Measurements from ENCODE around the gene SPG7.
"Not testable (repeated sequence)": the region's sequence is repeated elsewhere in the genome, so short reads cannot be mapped to it uniquely, and the experiment has no call there.

The SPG7 gene

DNA sequence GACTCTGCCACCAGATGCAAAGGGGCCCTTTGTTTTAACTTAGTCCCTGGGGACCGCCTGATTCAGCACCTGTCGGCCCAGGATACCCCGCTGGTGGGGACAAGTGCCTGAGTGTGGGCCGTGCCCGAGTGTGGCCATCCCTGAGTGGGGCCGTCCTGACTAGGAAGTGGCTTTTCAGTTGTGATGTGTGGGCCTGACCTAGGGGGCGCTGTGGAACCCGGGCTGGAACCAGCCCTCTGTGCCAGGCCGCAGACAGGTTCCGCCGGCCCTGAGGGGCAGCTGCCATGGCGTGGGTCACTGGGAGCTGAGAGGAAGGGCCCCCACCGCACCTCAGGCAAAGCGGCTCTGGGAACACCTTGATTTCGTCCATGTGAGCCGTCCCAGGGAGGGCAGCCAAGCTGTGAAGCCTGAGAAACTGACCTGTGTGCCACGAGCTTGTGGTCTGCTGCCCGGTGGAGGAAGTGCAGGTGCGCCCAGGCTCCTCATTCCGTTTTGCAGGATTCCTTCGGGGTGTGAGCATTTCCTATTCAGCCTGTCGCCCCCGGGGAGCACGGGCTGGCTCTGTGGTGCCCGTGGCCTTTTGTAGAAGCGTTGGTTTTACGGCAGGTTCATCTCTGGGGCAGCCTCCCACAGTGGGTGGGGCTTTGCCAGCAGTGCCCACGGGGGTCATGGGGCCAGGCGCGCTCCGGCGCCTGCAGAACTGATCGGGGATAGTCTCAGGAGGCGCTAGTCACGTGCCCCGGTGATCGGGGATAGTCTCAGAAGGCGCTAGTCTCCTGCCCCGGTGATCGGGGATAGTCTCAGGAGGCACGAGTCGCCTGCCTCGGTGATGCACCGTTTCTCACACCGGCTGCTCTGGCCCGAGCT lies 57.5 kb downstream of the SPG7 start:
- DNase-seq: peak; percentile 55

DNA sequence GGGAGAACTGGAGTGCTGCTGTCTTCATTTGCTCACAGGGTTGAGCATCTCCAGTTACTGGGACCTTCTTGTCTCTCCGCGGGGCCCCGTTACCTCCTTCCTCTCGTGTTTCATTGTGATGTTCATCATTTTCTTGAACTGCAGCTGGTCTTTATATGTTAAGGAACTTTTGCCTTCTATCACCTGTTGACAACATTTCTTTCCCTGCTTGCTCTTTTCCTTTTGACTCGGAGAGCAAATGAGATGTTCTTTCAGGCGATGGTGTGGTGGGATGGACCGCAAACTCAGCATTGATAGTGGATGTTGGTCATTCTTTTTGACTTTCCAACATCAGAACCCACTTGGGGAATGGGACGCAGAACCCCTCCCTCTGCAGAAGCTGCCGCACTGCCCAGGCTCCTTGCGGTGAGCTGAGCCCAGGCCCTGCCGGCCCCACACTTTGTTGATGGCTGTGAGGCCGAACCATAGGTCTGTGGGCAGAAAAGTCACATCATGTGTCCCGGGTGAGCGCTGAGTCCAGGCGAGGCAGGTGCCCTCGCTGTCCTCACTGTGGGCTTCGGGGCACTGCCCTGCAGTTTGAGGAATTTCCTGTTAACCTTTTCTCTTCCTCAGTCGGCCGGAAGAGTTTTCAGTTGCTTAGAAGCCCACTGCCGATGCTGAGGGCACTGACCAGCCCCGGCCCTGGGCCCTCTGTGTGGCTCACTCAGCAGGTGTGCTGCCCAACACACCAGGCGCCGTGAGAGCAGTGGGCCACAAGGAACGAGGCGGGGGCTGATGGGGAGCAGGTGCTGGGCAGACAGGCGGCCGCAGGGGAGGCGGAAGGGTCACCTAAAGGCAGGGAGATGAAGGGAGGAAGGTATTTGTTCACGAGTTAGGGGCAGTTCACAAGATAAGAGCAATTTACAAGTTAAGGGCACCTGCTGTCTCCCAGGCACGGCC lies 59.7 kb downstream of the SPG7 start:
- no peak for DNase-seq

DNA sequence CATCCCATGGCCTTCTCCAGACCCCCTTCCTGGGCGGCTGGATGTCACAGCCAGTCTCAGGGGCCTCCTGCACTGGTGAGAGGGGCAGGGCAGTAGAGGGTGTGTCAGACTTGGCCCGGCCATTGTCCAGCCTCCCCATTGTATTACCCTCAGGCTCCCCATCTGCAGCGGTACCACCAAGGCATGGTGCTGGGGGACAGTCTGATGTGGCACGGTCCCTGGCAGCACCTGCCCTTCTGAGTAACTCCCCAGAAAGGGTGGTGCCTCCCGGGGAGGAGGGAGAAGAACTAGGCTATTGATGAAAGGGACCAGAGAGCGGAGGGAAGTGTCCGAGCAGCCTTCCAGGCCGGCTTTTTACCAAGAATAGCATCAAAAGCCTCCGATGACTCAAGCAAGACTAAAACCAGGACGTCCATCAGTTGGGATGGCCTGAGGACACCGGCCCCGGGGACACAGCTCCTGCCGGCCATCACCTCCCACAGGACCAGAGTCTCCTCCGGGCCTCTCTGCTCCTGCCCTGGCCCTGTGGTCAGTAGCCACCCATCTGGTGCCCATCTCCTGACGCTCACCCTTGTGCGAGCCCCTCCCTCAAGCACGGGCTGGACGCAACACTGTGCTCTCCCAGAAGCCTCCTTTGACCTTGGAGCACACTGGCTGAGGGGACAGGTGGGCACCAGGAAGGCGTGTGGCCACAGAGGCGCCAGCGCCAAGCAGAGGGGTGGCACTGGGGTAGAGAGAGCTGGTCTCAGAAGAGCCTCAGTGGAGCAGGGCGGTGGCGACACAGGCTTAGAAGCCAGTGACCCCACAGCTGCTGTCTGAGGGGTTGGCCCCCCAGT lies 61.5 kb downstream of the SPG7 start:
- DNase-seq: no peak

DNA sequence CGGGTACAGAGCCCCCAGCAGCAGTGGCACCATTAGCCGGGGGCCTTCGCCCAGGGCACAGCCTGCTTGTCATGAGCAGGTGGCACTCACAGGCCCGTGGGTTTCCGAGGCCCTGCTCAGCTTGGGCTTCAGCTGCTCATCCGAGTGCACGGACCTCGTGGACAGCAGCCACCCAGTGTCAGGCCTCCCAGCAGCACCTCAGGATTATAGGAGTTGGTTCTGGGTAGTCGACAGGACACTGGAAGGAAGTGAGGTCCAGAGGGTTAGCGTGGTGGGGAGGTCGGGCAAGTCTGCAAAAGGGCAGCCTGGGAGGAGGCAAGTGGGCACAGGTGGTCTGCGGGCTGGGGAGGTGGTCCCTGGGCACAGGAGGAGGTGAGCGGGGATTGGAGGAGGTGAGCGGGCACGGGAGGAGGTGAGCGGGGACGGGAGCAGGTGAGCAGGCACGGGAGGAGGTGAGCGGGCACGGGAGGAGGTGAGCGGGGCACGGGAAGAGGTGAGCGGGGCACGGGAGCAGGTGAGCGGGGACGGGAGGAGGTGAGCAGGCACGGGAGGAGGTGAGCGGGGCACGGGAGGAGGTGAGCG lies 62.2 kb downstream of the SPG7 start:
- DNase-seq: no peak

DNA sequence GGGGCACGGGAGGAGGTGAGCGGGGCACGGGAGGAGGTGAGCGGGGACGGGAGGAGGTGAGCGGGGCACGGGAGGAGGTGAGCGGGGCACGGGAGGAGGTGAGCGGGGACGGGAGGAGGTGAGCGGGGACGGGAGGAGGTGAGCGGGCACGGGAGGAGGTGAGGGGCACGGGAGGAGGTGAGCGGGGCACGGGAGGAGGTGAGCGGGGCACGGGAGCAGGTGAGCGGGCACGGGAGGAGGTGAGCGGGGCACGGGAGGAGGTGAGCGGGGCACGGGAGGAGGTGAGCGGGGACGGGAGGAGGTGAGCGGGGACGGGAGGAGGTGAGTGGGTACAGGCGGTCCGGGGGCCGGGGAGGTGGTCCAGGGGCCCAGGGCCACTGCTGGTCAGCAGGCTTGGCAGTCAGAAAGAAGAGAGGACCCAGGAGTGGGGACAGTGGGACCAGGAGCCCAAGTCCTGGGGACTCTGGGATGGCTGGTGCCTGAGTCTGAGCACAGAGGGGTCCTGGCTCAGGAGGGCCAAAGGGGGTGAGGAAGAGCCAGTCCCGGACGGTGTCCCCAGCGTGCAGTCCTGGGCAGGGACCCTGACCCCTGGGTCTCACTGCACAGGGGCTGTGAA lies 62.9 kb downstream of the SPG7 start:
- DNase-seq: not testable (repeated sequence)

DNA sequence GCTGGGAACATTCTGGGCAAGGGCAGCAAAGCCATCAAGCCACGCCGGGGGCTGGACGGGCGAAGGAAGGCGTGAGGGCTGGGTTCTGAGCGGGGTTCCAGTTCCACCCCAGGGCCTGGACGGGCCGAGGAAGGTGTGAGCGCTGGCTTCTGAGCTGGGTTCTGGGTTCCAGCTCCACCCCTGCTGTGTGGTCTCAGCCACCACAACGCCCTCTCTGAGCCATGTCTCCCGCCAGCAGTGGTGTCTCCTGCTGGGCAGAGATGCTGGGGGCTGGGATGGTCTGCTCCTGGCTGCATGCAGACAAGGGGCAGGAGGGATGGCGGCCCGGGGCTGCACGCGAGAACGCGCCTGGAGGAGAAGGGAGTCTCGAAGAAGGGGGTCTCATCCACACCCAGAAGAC lies 63.4 kb downstream of the SPG7 start:
- no peak for DNase-seq

DNA sequence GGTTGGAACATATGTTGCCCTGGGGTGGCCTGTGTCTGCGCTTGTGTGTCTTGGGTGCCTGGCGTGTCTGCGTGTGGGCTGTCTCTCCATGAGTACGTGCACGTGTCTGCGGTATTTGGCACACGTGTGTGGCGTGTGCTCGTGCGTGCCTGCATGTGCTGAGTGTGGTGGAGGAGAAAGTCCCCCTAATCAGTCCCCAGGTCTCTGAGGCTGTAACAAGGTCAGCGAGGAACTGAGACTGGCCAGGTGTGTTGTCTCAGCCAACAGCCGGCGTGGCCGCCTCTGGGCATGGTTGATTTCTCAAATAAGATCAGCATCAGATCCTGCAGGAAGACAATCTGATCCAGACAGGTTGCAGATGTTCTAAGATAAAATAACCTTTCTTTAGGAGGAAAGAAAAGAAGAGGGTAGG lies 63.9 kb downstream of the SPG7 start:
- no peak for DNase-seq

DNA sequence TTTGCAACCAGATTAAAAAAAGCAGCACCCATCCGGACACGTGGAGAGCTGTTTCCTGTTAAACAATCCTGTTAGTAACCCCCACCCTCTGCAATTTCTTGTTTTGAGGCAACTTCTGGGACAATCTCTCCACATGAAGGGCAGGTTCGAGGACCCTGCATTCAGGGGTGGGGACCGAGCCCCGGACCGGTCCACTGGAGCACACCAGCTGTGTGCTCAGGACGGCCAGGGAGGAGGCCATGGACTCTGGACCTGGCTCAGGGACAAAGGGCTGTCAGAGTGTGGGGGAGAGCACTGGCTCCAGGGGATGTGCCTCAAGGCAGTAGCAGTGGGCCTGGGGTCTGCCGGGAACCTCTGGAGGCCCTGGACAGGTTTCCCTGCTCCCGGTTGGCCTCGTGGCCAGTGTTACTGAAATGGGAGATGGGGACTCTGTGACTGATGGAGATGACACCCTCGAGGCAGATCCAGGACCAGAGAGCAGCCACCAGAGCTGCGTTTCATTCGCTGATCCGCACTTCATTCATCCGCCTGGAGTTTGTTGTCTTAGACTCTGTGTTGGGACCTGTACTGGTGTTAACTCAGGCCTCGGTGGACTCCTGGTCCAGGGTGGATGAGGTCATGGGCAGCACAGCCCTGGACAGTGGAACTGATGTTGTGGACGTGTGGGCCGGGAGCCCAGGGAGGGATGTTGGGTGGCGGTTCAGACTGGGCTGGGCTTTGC lies 64.4 kb downstream of the SPG7 start:
- DNase-seq: no peak

DNA sequence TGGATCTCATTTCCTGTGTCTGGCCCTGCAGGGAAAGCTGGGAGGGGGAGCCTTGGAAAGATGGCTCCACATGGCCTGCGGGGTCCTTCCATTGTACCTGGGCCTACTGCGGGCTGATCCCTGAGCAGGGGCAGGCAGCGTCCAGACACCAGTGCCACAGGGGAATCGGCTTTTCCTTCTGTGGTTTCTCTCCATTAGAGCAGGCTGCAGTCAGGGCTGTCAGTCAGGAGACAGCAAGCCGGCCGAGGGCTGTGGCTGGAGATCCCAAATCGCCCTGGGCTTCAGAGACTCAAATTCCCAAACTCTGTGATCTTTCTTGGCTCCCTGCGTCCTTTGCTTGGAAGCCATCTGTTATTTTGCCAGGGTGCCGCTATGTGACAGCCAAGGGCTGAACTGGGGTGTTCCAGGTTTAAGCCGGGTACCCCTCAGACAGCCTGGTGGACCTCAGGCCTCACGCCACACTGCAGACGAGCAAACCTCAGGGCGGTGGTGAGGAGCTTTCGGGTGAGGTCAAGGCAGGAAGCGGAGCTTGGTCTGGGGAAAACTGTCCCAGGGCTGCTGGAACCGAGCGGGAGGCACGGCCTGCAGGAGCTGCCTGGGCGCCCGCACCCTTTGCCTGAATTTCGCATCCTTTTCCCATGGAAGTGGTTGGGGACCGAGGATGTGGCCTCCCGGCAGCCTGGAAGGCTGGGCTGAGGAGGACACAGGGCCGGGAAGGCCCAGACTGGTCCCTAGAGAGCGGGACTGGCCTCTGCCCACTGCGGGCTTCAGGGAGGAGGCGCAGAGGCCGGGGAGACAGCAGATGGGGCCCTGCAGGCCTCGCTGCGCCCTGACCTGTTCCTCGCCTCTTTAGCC lies 65.8 kb downstream of the SPG7 start:
- no peak for DNase-seq

DNA sequence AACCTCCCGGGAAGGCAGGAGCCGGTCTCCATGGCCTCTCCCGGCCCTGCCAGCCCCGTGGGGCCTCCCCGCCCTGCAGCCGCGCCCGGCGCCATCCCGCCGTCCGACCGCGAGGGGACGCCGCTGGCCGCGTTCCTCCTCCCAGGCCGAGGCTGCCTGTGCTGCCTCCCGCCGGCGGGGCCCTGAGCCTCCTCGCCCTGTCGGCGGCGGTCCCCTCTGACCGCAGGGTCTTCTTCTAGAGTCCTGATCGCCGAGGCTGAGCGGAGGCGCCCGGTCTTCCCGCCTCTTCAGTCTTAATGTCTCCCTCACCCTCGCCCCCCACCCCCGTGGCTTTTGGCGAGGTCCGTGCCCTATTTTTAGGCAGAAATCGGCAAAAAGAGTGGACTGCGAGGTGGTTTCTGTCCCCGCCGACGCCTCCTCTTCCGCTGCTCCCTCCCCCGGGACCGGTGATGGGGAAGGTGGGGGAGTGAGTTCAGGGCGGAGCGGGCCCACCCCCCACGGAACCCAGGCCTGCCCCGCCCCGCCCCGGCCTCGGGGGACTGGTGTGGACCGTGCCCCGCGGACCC lies 66.6 kb downstream of the SPG7 start:
- peak; percentile 55 for DNase-seq

DNA sequence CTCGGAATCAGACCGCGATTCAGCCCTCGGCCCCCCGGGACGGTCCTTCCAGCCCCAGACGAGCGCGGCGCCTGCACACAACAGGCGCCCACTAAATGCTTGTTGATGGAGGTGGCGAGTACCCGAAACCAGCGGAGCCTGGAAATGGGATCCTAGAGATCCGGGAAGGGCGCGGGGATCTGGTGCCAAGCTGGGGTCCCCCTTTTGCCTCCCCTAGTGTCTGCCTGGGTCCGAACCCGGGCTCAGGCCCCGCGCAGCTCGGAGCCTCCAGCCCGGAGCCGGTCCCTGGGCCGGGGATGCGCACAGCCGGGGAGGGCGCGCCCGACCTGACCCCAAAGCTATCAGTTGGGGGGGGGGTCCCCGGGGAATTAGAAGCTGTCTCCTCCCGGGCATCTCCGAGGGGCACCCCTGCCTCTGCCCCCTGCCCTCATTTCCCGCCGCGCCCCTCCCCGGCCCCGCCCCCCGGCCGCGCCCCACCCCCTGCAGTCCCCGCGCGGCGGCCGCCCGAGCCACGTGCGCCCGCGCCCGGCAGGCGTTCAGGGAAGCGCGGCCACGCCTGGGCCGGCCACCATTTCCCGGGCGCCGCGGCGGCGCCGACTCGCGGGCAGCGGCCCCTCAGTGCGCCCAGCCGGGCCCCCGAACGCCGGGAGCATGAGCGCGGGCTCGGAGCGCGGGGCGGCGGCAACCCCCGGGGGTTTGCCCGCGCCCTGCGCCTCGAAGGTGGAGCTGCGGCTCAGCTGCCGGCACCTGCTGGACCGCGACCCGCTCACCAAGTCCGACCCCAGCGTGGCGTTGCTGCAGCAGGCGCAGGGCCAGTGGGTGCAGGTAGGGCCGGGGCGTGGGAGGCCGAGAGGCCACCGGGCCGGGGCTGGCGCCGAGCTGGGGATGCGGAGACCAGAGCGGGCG lies 67.3 kb downstream of the SPG7 start, which contains the start of gene CPNE7:
Gene CPNE7, plus strand, starts transcription at position 512 of the 906 bp plus-strand sequence. Its CDS starts 140 bp downstream, at position 652.
- DNase-seq: no peak

DNA sequence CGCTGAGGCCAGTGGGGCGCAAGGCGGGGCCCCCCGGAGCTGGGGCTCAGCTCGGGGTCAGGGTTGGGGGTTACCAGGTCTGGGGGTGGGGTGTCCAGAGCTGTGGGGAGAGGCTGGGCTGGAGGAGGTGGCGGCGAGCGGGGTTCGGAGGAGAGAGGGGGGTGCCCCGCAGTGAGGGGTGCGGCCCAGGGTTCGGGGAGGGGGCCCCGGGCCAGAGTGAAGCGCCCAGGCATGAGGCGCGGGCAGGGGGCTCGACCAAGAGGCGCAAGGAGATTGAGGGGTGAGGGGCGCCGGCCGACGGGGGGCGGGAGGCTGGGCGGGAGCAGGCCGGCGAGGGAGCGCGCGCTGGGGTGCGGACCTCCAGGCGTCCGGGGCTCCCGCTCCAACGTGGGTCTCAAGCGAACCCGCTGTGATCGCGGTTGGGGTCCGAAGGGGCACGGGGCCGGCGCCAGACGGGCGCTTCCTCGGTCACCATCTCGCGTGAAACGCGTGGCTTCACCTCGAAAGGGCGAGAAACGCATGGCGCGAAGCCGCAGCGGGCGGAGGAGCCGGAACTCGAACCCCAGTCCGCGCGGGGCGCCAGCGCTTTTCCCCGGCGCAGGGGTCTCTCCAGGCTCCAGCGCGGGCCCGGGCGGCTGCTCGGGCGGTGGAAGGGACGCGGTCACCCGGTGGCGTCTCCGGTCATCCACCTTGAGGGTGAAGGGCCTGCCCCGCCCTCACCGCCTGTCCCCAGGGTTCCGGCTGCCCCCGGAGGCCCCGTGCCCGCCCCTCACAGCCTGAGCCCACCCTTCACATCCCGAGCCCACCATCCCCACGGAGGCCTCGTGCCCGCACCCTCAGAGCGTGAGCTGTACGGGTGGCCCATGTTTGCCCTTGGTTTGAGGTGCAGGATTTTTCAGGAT lies 68.2 kb downstream of the SPG7 start:
- DNase-seq: no peak

DNA sequence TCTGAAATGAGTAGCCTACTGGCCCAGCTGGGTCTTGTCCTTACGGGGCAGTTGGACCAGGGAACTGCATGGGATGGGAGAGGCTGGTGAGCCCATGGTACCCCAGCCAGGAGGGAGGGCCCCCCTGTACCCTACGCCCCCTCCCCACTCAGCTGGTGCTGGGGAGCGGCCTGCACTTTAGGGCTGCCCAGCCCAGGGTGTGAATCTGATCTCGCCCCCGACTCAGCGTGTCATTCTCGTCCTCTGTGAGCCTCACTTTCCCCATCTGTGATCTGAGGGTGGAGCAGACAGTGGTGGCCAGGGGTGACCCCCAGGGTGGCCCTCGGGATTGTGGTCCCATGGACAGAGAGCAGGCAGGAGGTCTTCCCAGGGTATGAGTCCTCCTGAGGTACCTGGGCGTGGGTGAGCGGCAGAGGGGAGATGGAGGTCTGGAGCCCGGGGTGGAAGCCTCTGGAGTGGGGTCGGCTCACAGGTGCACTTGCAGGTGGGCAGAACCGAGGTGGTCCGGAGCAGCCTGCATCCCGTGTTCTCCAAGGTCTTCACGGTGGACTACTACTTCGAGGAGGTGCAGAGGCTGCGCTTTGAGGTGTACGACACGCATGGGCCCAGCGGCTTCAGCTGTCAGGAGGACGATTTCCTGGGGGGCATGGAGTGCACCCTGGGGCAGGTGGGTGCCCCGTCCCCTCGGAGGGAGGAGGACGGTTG lies 69.0 kb downstream of the SPG7 start:
- DNase-seq: no peak

DNA sequence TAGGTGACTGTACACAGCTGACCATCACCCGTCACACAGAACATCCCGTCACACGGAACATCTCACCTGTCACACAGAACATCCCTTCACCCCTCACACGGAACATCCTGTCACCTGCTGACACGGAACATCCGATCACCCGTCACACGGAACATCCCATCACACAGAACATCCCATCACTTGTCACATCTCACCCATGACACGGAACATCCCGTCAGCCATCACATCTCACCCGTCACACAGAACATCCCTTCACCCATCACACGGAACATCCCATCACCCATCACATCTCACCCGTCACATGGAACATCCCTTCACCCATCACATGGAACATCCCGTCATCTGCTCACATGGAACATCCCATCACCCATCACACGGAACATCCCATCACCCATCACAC lies 71.1 kb downstream of the SPG7 start:
- no peak for DNase-seq

DNA sequence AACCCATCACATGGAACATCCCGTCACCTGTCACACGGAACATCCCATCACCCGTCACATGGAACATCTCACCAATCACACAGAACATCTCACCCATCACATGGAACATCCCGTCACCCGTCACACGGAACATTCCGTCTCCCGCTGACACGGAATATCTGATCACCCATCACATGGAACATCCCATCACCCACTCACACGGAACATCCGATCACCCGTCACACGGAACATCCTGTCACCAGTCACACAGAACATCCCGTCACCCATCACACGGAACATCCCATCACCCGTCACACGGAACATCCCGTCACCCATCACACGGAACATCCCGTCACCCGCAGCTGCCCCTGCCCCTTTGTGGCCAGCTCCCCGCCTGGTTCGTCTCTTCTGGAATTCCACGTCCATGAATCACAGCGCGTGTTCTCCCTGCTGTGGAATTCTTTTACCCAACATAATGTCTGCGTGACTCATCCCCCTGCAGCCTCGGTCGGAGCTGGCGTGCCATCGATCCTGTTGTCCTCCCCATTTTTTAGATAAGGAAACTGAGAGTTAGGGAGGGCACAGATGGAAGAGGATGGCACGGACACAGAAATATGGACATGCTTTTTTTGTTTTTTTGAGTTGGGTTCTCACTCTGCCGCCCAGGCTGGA lies 73.0 kb downstream of the SPG7 start:
- no peak for DNase-seq

DNA sequence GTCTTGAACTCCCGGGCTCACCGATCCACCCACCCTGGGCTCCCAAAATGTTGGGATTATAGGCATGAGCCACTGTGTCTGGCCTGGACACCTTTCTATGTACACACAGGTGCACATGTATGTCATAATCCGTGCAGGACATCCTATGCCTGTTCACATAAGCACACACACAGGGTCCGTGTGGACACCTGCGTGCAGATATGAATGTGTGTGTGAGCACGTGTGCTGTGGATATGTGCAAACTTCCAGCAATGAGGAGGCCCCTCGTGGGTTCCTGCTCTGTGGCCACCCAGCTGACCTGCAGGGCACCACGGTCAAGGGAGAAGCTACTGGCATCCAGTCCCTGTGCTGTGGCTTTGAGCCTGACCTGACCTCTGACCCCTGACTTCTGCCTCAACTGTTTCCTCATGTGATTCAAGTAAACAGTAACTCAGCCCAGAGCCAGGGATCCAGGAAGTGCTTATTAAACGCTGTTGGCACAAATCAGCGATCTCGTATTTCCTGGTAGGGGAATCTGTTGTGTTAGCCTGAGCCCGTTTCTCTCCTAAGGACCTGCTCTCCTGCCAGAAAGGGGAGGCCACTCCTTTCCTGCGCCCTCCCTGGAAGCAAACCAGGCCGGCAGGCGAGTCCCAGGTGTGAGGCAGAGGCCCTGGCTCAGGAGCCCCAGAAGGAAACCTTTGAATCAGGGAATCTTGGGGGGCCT lies 73.8 kb downstream of the SPG7 start:
- no peak for DNase-seq
